Left lobe of liver (tissue), 2 donors: ENCODE measurements around the gene DISP2. TPM values are rescaled to one million over a fixed set of nuclear protein-coding genes. Genes with fewer than 3 reads are reported as not detected.

Source experiments
- ATAC-seq: fragments of 200-7000 bp; cut with Tn5 transposase; one replicate; pipeline ENCODE4 v1.9.1; 2020; ENCODE audit warnings: mild to moderate bottlenecking, moderate library complexity
- DNase-seq: peaks from one replicate; pipeline ENCODE4 v3.0.0-alpha.2; 2020; ENCODE audit warnings: low spot score
- total RNA-seq: library from RNA; stranded (reverse); gene quantifications from one replicate; pipeline ENCODE4 v1.2.1, GENCODE V29; 2021
- donor health status: DM: no; HTN: no; CAD: no; lungs with moderate emphysema.
- donor health status: DM: no; HTN: yes; CAD: no.

Gene DISP2
- total RNA-seq, 1 donor from 2014 or later, result 0.25 TPM

- DNase-seq (no peak), ATAC-seq (no peak)
These were observed 693 bp downstream of the DISP2 start for GRCh38 chr15:40358471-40359353.

GRCh38 chr15:40360015-40360414, 2.0 kb downstream of the DISP2 start:
- no peak for DNase-seq

GRCh38 chr15:40361640-40362039, 3.6 kb downstream of the DISP2 start:
- no peak for DNase-seq
- ATAC-seq, result no peak

More at GRCh38 chr15:40360015-40360414, 2.0 kb downstream of the DISP2 start:
- no peak for ATAC-seq

- no peak for ATAC-seq
- DNase-seq, result no peak
These were observed 5.6 kb downstream of the DISP2 start for GRCh38 chr15:40363611-40364010.

- no peak for DNase-seq
- ATAC-seq, result no peak
These were observed 6.2 kb downstream of the DISP2 start for GRCh38 chr15:40364251-40364650.

- DNase-seq (no peak), ATAC-seq (no peak)
These were observed 7.0 kb downstream of the DISP2 start for GRCh38 chr15:40365016-40365415.

- no peak for ATAC-seq
These were observed 7.8 kb downstream of the DISP2 start for GRCh38 chr15:40365624-40366456.

GRCh38 chr15:40366457-40367370, 8.7 kb downstream of the DISP2 start:
- peak; percentile 98 for DNase-seq
- ATAC-seq, result peak; percentile 82

More at GRCh38 chr15:40365624-40366456, 7.8 kb downstream of the DISP2 start:
- DNase-seq, result no peak

GRCh38 chr15:40367371-40367685, 9.3 kb downstream of the DISP2 start:
- ATAC-seq (no peak), DNase-seq (no peak)

- peak; percentile 90 for DNase-seq
- peak; percentile 86 for ATAC-seq
These were observed 9.9 kb downstream of the DISP2 start for GRCh38 chr15:40367686-40368611.

GRCh38 chr15:40368719-40369473, 10.9 kb downstream of the DISP2 start:
- no peak for ATAC-seq
- DNase-seq, result no peak

- DNase-seq, result no peak
These were observed 11.5 kb downstream of the DISP2 start for GRCh38 chr15:40369474-40369869.

GRCh38 chr15:40369971-40370370, 12.0 kb downstream of the DISP2 start:
- DNase-seq (no peak), ATAC-seq (no peak)

More at GRCh38 chr15:40369474-40369869, 11.5 kb downstream of the DISP2 start:
- ATAC-seq, result no peak

GRCh38 chr15:40372981-40373380, 15.0 kb downstream of the DISP2 start:
- no peak for ATAC-seq
- no peak for DNase-seq

- DNase-seq, result no peak
These were observed 19.6 kb downstream of the DISP2 start for GRCh38 chr15:40377606-40378005.

GRCh38 chr15:40379374-40379773, 21.4 kb downstream of the DISP2 start:
- no peak for ATAC-seq
- DNase-seq, result no peak

More at GRCh38 chr15:40377606-40378005, 19.6 kb downstream of the DISP2 start:
- no peak for ATAC-seq

GRCh38 chr15:40379853-40380252, 21.8 kb downstream of the DISP2 start:
- peak; percentile 79 for DNase-seq
- ATAC-seq, result peak; percentile 49

- ATAC-seq, result no peak
- no peak for DNase-seq
These were observed 22.6 kb downstream of the DISP2 start for GRCh38 chr15:40380636-40381035.
